Upper lobe of right lung (tissue), 1 donor: ENCODE results near the gene ADAP1. TPM values are rescaled to one million over a fixed set of nuclear protein-coding genes. Genes with fewer than 3 reads are reported as not detected.

Experiments used
- ATAC-seq: fragments of 200-7000 bp; cut with Tn5 transposase; one replicate; pipeline ENCODE4 v1.9.1; 2020; ENCODE audit warnings: mild to moderate bottlenecking, moderate library complexity
- DNase-seq: peaks from one replicate; pipeline ENCODE4 v3.0.0-alpha.2; 2020
- H3K27ac ChIP-seq: fragments of 200-600 bp; one replicate; pipeline ENCODE4 v1.8.0; 2022
- H3K27me3 ChIP-seq: fragments of 200-600 bp; one replicate; pipeline ENCODE4 v1.8.0; 2022; ENCODE audit warnings: mild to moderate bottlenecking
- H3K36me3 ChIP-seq: fragments of 200-600 bp; one replicate; pipeline ENCODE4 v1.8.0; 2022
- H3K4me1 ChIP-seq: fragments of 200-600 bp; one replicate; pipeline ENCODE4 v1.8.0; 2022
- H3K4me3 ChIP-seq: fragments of 200-600 bp; one replicate; pipeline ENCODE4 v1.8.0; 2022; ENCODE audit warnings: mild to moderate bottlenecking
- H3K9me3 ChIP-seq: fragments of 200-600 bp; one replicate; pipeline ENCODE4 v1.8.0; 2022
- CTCF ChIP-seq: fragments of 200-600 bp; IDR thresholded peaks from one replicate; pipeline ENCODE4 v1.8.0; 2022; ENCODE audit warnings: antibody characterized with exemption
- intact Hi-C: fragments of 100-400 bp; cut with DNase I; formaldehyde crosslinking; loops from one replicate; pipeline ENCODE4 v1.11.0; 2022
- total RNA-seq: library from RNA; stranded (reverse); fragmentation: NEBNext Ultra II Directional; extraction: Animal tissue kit (Norgen Biotek cat#: 25700); gene quantifications from one replicate; pipeline ENCODE4 v1.2.1, GENCODE V29; 2021
- donor health status: DM: no; HTN: yes; CAD: no; lungs with severe emphysema.

Gene ADAP1
- total RNA-seq, 1 donor from 2014 or later: 30.7 TPM

GRCh38 chr7:849145-849544, 105.3 kb downstream of the ADAP1 start:
- H3K27me3 ChIP-seq: no peaks in the 10 kb centered on the region
- no peaks in the 10 kb centered on the region for H3K4me1 ChIP-seq
- no peak overlapping the region for H3K4me3 ChIP-seq
- no peaks in the 10 kb centered on the region for H3K9me3 ChIP-seq
- intact Hi-C loops: loop anchor here (10.0 kb wide), 1 partner anchor 524 kb away; no protein-coding TSS in a partner anchor
- DNase-seq (no peak), ATAC-seq (no peak)
- no peak for TF ChIP-seq CTCF
- H3K36me3 ChIP-seq: peaks cover 71% of the 10 kb centered on the region
- H3K27ac ChIP-seq: no peak overlapping the region

Other genes with a start within 250 kb of the ADAP1 start
- 15.8 TPM for gene DNAAF5, start 228.0 kb downstream of the ADAP1 start, total RNA-seq
- 25.7 TPM for gene PRKAR1B, start 227.4 kb downstream of the ADAP1 start, total RNA-seq
- gene SUN1, start 122.2 kb downstream of the ADAP1 start, total RNA-seq: 127 TPM
- 35.1 TPM for gene GET4, start 78.1 kb downstream of the ADAP1 start, total RNA-seq
- 9.4 TPM for gene COX19, start 20.9 kb upstream of the ADAP1 start, total RNA-seq
- gene CYP2W1, start 28.5 kb upstream of the ADAP1 start, total RNA-seq: not detected
- gene GPR146, start 89.9 kb upstream of the ADAP1 start, total RNA-seq: 40.0 TPM
- 11.1 TPM for gene GPER1, start 133.4 kb upstream of the ADAP1 start, total RNA-seq
- gene ZFAND2A, start 205.5 kb upstream of the ADAP1 start, total RNA-seq: 19.9 TPM